Measurements from ENCODE around the gene WAPL. TPM values are rescaled to one million over a fixed set of nuclear protein-coding genes. Genes with fewer than 3 reads are reported as not detected.

The WAPL gene
- total and polyA plus RNA-seq, 2 of the 13 experiments (the other 11 are each of a cell fraction or from before 2014, with no cell fraction given): 13.2 to 43.5 TPM

DNA sequence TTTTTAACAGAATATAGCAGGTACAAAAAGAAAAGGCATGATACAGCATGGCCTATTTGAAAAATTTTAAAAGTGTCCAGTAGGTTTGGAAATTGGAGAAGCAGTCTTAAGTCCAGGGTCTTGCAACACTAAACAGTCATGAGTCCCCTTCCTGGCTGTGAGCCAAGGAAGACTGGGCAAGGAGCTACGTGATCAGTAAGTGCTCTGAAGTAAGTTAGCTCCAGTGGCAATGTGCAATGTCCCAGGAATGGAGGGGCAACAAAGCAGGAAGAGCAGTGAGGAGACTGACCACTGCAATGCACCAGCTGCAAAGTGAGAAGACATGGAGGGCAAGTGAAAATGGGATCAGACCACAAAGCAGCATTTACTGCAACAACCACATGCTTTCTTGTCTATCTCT is 82.0 kb downstream of the WAPL start (continued):
- TF ChIP-seq PAXIP1 (CRISPR knock-in tag; conservative IDR thresholded peaks at IDR 0.05) (peak; percentile 49; the same call in 1 of the 2 replicates), ZNF335 (CRISPR knock-in tag; IDR thresholded peaks at IDR 0.05) (no peak), CENPT (CRISPR knock-in tag; IDR thresholded peaks at IDR 0.05; ENCODE audit: low read depth) (no peak), ZNF276 (CRISPR knock-in tag; IDR thresholded peaks at IDR 0.05; ENCODE audit: low read depth) (no peak), IKZF5 (CRISPR knock-in tag; IDR thresholded peaks at IDR 0.05) (no peak), ZNF496 (CRISPR knock-in tag; IDR thresholded peaks at IDR 0.05; ENCODE audit: insufficient replicate concordance) (no peak), SAP130 (CRISPR knock-in tag; IDR thresholded peaks at IDR 0.05; ENCODE audit: low read depth) (no peak), NFYB (CRISPR knock-in tag; IDR thresholded peaks at IDR 0.05) (no peak), ATRX (CRISPR knock-in tag; IDR thresholded peaks at IDR 0.05; ENCODE audit: borderline replicate concordance) (no peak), ZFP37 (CRISPR knock-in tag; IDR thresholded peaks at IDR 0.05; ENCODE audit: borderline replicate concordance) (no peak), HNF4A (CRISPR knock-in tag; IDR thresholded peaks at IDR 0.05) (peak; percentile 62), TOPORS (CRISPR knock-in tag; IDR thresholded peaks at IDR 0.05) (no peak), SYNCRIP (IDR thresholded peaks at IDR 0.05; ENCODE audit: insufficient read depth, low read depth, low read length) (no peak)
- TF ChIP-seq, protein P1, sequence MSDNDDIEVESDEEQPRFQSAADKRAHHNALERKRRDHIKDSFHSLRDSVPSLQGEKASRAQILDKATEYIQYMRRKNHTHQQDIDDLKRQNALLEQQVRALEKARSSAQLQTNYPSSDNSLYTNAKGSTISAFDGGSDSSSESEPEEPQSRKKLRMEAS (IDR thresholded peaks at IDR 0.05): 0 out of 2 replicates have a peak, but pooled peaks have one; percentile 21
- TF ChIP-seq, protein P2, sequence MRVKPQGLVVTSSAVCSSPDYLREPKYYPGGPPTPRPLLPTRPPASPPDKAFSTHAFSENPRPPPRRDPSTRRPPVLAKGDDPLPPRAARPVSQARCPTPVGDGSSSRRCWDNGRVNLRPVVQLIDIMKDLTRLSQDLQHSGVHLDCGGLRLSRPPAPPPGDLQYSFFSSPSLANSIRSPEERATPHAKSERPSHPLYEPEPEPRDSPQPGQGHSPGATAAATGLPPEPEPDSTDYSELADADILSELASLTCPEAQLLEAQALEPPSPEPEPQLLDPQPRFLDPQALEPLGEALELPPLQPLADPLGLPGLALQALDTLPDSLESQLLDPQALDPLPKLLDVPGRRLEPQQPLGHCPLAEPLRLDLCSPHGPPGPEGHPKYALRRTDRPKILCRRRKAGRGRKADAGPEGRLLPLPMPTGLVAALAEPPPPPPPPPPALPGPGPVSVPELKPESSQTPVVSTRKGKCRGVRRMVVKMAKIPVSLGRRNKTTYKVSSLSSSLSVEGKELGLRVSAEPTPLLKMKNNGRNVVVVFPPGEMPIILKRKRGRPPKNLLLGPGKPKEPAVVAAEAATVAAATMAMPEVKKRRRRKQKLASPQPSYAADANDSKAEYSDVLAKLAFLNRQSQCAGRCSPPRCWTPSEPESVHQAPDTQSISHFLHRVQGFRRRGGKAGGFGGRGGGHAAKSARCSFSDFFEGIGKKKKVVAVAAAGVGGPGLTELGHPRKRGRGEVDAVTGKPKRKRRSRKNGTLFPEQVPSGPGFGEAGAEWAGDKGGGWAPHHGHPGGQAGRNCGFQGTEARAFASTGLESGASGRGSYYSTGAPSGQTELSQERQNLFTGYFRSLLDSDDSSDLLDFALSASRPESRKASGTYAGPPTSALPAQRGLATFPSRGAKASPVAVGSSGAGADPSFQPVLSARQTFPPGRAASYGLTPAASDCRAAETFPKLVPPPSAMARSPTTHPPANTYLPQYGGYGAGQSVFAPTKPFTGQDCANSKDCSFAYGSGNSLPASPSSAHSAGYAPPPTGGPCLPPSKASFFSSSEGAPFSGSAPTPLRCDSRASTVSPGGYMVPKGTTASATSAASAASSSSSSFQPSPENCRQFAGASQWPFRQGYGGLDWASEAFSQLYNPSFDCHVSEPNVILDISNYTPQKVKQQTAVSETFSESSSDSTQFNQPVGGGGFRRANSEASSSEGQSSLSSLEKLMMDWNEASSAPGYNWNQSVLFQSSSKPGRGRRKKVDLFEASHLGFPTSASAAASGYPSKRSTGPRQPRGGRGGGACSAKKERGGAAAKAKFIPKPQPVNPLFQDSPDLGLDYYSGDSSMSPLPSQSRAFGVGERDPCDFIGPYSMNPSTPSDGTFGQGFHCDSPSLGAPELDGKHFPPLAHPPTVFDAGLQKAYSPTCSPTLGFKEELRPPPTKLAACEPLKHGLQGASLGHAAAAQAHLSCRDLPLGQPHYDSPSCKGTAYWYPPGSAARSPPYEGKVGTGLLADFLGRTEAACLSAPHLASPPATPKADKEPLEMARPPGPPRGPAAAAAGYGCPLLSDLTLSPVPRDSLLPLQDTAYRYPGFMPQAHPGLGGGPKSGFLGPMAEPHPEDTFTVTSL (CRISPR knock-in tag; IDR thresholded peaks at IDR 0.05; ENCODE audit: borderline replicate concordance): no peak
- TF ChIP-seq, protein P3, sequence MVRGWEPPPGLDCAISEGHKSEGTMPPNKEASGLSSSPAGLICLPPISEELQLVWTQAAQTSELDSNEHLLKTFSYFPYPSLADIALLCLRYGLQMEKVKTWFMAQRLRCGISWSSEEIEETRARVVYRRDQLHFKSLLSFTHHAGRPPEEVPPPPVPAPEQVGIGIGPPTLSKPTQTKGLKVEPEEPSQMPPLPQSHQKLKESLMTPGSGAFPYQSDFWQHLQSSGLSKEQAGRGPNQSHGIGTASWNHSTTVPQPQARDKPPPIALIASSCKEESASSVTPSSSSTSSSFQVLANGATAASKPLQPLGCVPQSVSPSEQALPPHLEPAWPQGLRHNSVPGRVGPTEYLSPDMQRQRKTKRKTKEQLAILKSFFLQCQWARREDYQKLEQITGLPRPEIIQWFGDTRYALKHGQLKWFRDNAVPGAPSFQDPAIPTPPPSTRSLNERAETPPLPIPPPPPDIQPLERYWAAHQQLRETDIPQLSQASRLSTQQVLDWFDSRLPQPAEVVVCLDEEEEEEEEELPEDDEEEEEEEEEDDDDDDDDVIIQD (CRISPR knock-in tag; IDR thresholded peaks at IDR 0.05; ENCODE audit: low read depth): no peak
